ENCODE results near the gene TMEM92. TPM values are rescaled to one million over a fixed set of nuclear protein-coding genes. Genes with fewer than 3 reads are reported as not detected.

TMEM92 gene
- polyA plus RNA-seq, 1 experiment = 0.47 TPM

GRCh38 chr17:50272246-50272645, 2.0 kb upstream of the TMEM92 start:
- H3K27ac ChIP-seq (ENCODE audit: low read depth, low read length) = peak overlapping the region; percentile 82
- H3K27me3 ChIP-seq (ENCODE audit: control insufficient read depth, insufficient read depth, low read length) = no peaks in the 10 kb centered on the region
- ChIA-PET POLR2A (interaction anchor here (0.8 to 19.0 kb wide), 7 partner anchors 66 to 98 kb away, joined by 4 to 654 read pairs (median 11); partner anchors contain the start of gene COL1A1), CTCF (interaction anchor here (0.6 to 1.9 kb wide), 10 partner anchors 10 to 111 kb away, joined by 3 to 18 read pairs (median 4); partner anchors contain the start of gene COL1A1)
- H3K9me3 ChIP-seq (ENCODE audit: control insufficient read depth, insufficient read depth, low read length) = no peaks in the 10 kb centered on the region
- no peak for DNase-seq (ENCODE audit: low read depth, low spot score)
- peak overlapping the region; percentile 69 for H3K4me3 ChIP-seq (ENCODE audit: low read depth, low read length)
- peak; percentile 3; the same call in 1 of the 2 replicates for TF ChIP-seq CTCF (IDR thresholded peaks at IDR 0.05; ENCODE audit: low read depth, low read length)

GRCh38 chr17:50272711-50273653, 1.3 kb upstream of the TMEM92 start:
- DNase-seq (ENCODE audit: low read depth, low spot score) = no peak
- CTCF ChIA-PET = interaction anchor here (0.6 to 3.0 kb wide), 13 partner anchors 9 to 104 kb away, joined by 3 to 18 read pairs (median 5); no protein-coding TSS in a partner anchor
- Histone ChIP-seq H3K9me3 (ENCODE audit: control insufficient read depth, insufficient read depth, low read length) (no peaks in the 10 kb centered on the region), H3K4me3 (ENCODE audit: low read depth, low read length) (peak overlapping the region; percentile 69), H3K27ac (ENCODE audit: low read depth, low read length) (peak overlapping the region; percentile 82), H3K27me3 (ENCODE audit: control insufficient read depth, insufficient read depth, low read length) (no peaks in the 10 kb centered on the region)
- peak; percentile 56 for TF ChIP-seq CTCF (IDR thresholded peaks at IDR 0.05; ENCODE audit: low read depth, low read length)
- POLR2A ChIA-PET = interaction anchor here (0.5 to 19.0 kb wide), 10 partner anchors 67 to 99 kb away, joined by 3 to 654 read pairs (median 6); partner anchors contain the start of gene COL1A1

- ChIA-PET CTCF (interaction anchor here (0.6 to 3.0 kb wide), 9 partner anchors 9 to 113 kb away, joined by 3 to 18 read pairs (median 5); no protein-coding TSS in a partner anchor), POLR2A (interaction anchor here (0.5 to 19.0 kb wide), 8 partner anchors 16 to 100 kb away, joined by 3 to 654 read pairs (median 6); partner anchors contain the start of gene COL1A1)
- no peaks in the 10 kb centered on the region for H3K9me3 ChIP-seq (ENCODE audit: control insufficient read depth, insufficient read depth, low read length)
- TF ChIP-seq CTCF (IDR thresholded peaks at IDR 0.05; ENCODE audit: low read depth, low read length) = no peak
- DNase-seq (ENCODE audit: low read depth, low spot score) = no peak
- H3K27ac ChIP-seq (ENCODE audit: low read depth, low read length) = no peak overlapping the region
- H3K4me3 ChIP-seq (ENCODE audit: low read depth, low read length) = peak overlapping the region; percentile 39
- H3K27me3 ChIP-seq (ENCODE audit: control insufficient read depth, insufficient read depth, low read length) = no peaks in the 10 kb centered on the region
These were observed 619 bp upstream of the TMEM92 start for GRCh38 chr17:50273654-50274040.

- Histone ChIP-seq H3K27me3 (ENCODE audit: control insufficient read depth, insufficient read depth, low read length) (no peaks in the 10 kb centered on the region), H3K9me3 (ENCODE audit: control insufficient read depth, insufficient read depth, low read length) (no peaks in the 10 kb centered on the region), H3K27ac (ENCODE audit: low read depth, low read length) (no peak overlapping the region), H3K4me3 (ENCODE audit: low read depth, low read length) (no peak overlapping the region)
- ChIA-PET POLR2A (interaction anchor here (0.7 to 19.0 kb wide), 8 partner anchors 15 to 97 kb away, joined by 3 to 654 read pairs (median 3); partner anchors contain the start of gene COL1A1), CTCF (interaction anchor here (1.1 to 3.1 kb wide), 3 partner anchors 22 to 105 kb away, joined by 3 to 18 read pairs (median 14); partner anchors contain the start of gene COL1A1)
- no peak for TF ChIP-seq CTCF (IDR thresholded peaks at IDR 0.05; ENCODE audit: low read depth, low read length)
- no peak for DNase-seq (ENCODE audit: low read depth, low spot score)
These were observed 593 bp downstream of the TMEM92 start for GRCh38 chr17:50274897-50275221.

Data from AG04450 (cell line).